ENCODE data around the gene HABP4. TPM values are rescaled to one million over a fixed set of nuclear protein-coding genes. Genes with fewer than 3 reads are reported as not detected.

HABP4 gene
- total RNA-seq, 1 experiment from 2014 or later, result 15.2 TPM

- Histone ChIP-seq H3K27ac (no peak overlapping the region), H3K4me3 (no peak overlapping the region), H3K9me3 (replicated peaks) (no peaks in the 10 kb centered on the region), H3K27me3 (no peaks in the 10 kb centered on the region), H3K36me3 (peaks cover 3% of the 10 kb centered on the region; the same call in 1 of the 2 replicates), H3K4me1 (no peaks in the 10 kb centered on the region)
- no peak for DNase-seq
Observed at GRCh38 chr9:96503918-96504317, 53.9 kb downstream of the HABP4 start.

GRCh38 chr9:96505316-96505991, 55.5 kb downstream of the HABP4 start:
- Histone ChIP-seq H3K4me3 (no peak overlapping the region), H3K4me1 (no peaks in the 10 kb centered on the region), H3K36me3 (peaks cover 3% of the 10 kb centered on the region; the same call in 1 of the 2 replicates), H3K27ac (no peak overlapping the region), H3K27me3 (no peaks in the 10 kb centered on the region), H3K9me3 (replicated peaks) (no peaks in the 10 kb centered on the region)
- DNase-seq, result no peak

GRCh38 chr9:96508227-96508940, 58.4 kb downstream of the HABP4 start:
- Histone ChIP-seq H3K4me1 (no peaks in the 10 kb centered on the region), H3K36me3 (peaks cover 3% of the 10 kb centered on the region; the same call in 1 of the 2 replicates), H3K9me3 (replicated peaks) (no peaks in the 10 kb centered on the region), H3K27ac (no peak overlapping the region), H3K4me3 (no peak overlapping the region), H3K27me3 (no peaks in the 10 kb centered on the region)
- no peak for DNase-seq

- Histone ChIP-seq H3K27me3 (no peaks in the 10 kb centered on the region), H3K9me3 (replicated peaks) (no peaks in the 10 kb centered on the region), H3K36me3 (peaks cover 3% of the 10 kb centered on the region), H3K4me3 (no peak overlapping the region), H3K4me1 (no peaks in the 10 kb centered on the region), H3K27ac (no peak overlapping the region)
- DNase-seq, result no peak
Observed at GRCh38 chr9:96509026-96509425, 59.1 kb downstream of the HABP4 start.

- peaks cover 11% of the 10 kb centered on the region for H3K36me3 ChIP-seq
Observed at GRCh38 chr9:96509848-96510247, 59.9 kb downstream of the HABP4 start.

GRCh38 chr9:96510258-96510657, 60.3 kb downstream of the HABP4 start:
- no peak for DNase-seq
- H3K9me3 ChIP-seq (replicated peaks), result no peaks in the 10 kb centered on the region
- H3K27me3 ChIP-seq, result no peaks in the 10 kb centered on the region
- peaks cover 12% of the 10 kb centered on the region for H3K36me3 ChIP-seq
- no peak overlapping the region for H3K27ac ChIP-seq
- H3K4me1 ChIP-seq, result no peaks in the 10 kb centered on the region
- H3K4me3 ChIP-seq, result no peak overlapping the region

More at GRCh38 chr9:96509848-96510247, 59.9 kb downstream of the HABP4 start:
- Histone ChIP-seq H3K9me3 (replicated peaks) (no peaks in the 10 kb centered on the region), H3K4me3 (no peak overlapping the region), H3K27ac (no peak overlapping the region), H3K27me3 (no peaks in the 10 kb centered on the region), H3K4me1 (no peaks in the 10 kb centered on the region)
- DNase-seq, result no peak

GRCh38 chr9:96512240-96512639, 62.3 kb downstream of the HABP4 start:
- Histone ChIP-seq H3K27ac (no peak overlapping the region), H3K4me1 (no peaks in the 10 kb centered on the region), H3K36me3 (peaks cover 9% of the 10 kb centered on the region; the same call in 1 of the 2 replicates), H3K9me3 (replicated peaks) (no peaks in the 10 kb centered on the region), H3K4me3 (no peak overlapping the region), H3K27me3 (no peaks in the 10 kb centered on the region)
- DNase-seq, result no peak

GRCh38 chr9:96513622-96514021, 63.7 kb downstream of the HABP4 start:
- Histone ChIP-seq H3K9me3 (replicated peaks) (no peaks in the 10 kb centered on the region), H3K4me1 (no peaks in the 10 kb centered on the region), H3K36me3 (peaks cover 12% of the 10 kb centered on the region), H3K27ac (no peak overlapping the region), H3K4me3 (no peak overlapping the region), H3K27me3 (no peaks in the 10 kb centered on the region)
- DNase-seq, result no peak

- no peak overlapping the region for H3K27ac ChIP-seq
Observed at GRCh38 chr9:96514108-96514799, 64.3 kb downstream of the HABP4 start.

GRCh38 chr9:96514800-96515158, 64.8 kb downstream of the HABP4 start:
- Histone ChIP-seq H3K4me3 (no peak overlapping the region), H3K4me1 (no peaks in the 10 kb centered on the region), H3K27me3 (no peaks in the 10 kb centered on the region), H3K27ac (no peak overlapping the region), H3K36me3 (peaks cover 18% of the 10 kb centered on the region), H3K9me3 (replicated peaks) (no peaks in the 10 kb centered on the region)
- no peak for DNase-seq

More at GRCh38 chr9:96514108-96514799, 64.3 kb downstream of the HABP4 start:
- H3K9me3 ChIP-seq (replicated peaks), result no peaks in the 10 kb centered on the region
- peaks cover 18% of the 10 kb centered on the region for H3K36me3 ChIP-seq
- no peak for DNase-seq
- no peak overlapping the region for H3K4me3 ChIP-seq
- no peaks in the 10 kb centered on the region for H3K27me3 ChIP-seq
- no peaks in the 10 kb centered on the region for H3K4me1 ChIP-seq

- H3K4me1 ChIP-seq, result no peaks in the 10 kb centered on the region
- H3K4me3 ChIP-seq, result no peak overlapping the region
- H3K27me3 ChIP-seq, result no peaks in the 10 kb centered on the region
- no peak overlapping the region for H3K27ac ChIP-seq
- peaks cover 18% of the 10 kb centered on the region for H3K36me3 ChIP-seq
- no peak for DNase-seq
- H3K9me3 ChIP-seq (replicated peaks), result no peaks in the 10 kb centered on the region
Observed at GRCh38 chr9:96515621-96516470, 65.9 kb downstream of the HABP4 start.

GRCh38 chr9:96519095-96519494, 69.1 kb downstream of the HABP4 start:
- no peak overlapping the region for H3K4me3 ChIP-seq
- H3K4me1 ChIP-seq, result no peaks in the 10 kb centered on the region
- H3K27me3 ChIP-seq, result no peaks in the 10 kb centered on the region
- no peaks in the 10 kb centered on the region for H3K9me3 ChIP-seq (replicated peaks)
- no peak for DNase-seq
- no peak overlapping the region for H3K27ac ChIP-seq
- H3K36me3 ChIP-seq, result peaks cover 27% of the 10 kb centered on the region

- no peak for DNase-seq
- no peak overlapping the region for H3K4me3 ChIP-seq
- no peaks in the 10 kb centered on the region for H3K27me3 ChIP-seq
- H3K9me3 ChIP-seq (replicated peaks), result no peaks in the 10 kb centered on the region
- H3K27ac ChIP-seq, result no peak overlapping the region
- no peaks in the 10 kb centered on the region for H3K4me1 ChIP-seq
- H3K36me3 ChIP-seq, result peaks cover 23% of the 10 kb centered on the region
Observed at GRCh38 chr9:96519787-96520186, 69.8 kb downstream of the HABP4 start.

GRCh38 chr9:96522366-96522765, 72.4 kb downstream of the HABP4 start:
- Histone ChIP-seq H3K27ac (no peak overlapping the region), H3K27me3 (no peaks in the 10 kb centered on the region), H3K9me3 (replicated peaks) (no peaks in the 10 kb centered on the region), H3K4me1 (no peaks in the 10 kb centered on the region), H3K4me3 (no peak overlapping the region), H3K36me3 (peaks cover 21% of the 10 kb centered on the region)
- DNase-seq, result no peak

Data from SJCRH30 (cell line).